H1 (cell line): ENCODE measurements around the gene TRIM43. TPM values are rescaled to one million over a fixed set of nuclear protein-coding genes. Genes with fewer than 3 reads are reported as not detected.

Experiments
- EGR1 ChIP-seq: IDR thresholded peaks from 2 replicates; pipeline ENCODE4 v1.6.1; 2011; ENCODE audit warnings: low read depth, low read length, borderline replicate concordance
- HDAC2 ChIP-seq, 2 experiments: fragments of 300-600 bp in 1 of 2; sonication (generic) in 1 of 2; IDR thresholded peaks; 2 replicates each; pipeline ENCODE4 v1.6.1; 2011 to 2012; ENCODE audit warnings: low read depth in 2 of 2, low read length in 2 of 2, mild to moderate bottlenecking in 2 of 2, moderate library complexity in 2 of 2, borderline replicate concordance in 1 of 2, inconsistent platforms in 1 of 2
- PHF8 ChIP-seq: fragments of 200-600 bp; sonication (generic); conservative IDR thresholded peaks from 2 replicates; pipeline ENCODE4 v1.7.1; 2012; ENCODE audit warnings: low read depth, mild to moderate bottlenecking, inconsistent platforms, low read length, moderate library complexity
- POLR2A ChIP-seq, 2 experiments: IDR thresholded peaks; 1 replicate in 1 of 2; 2 replicates in 1 of 2; pipeline ENCODE4 v1.6.1; 2011; ENCODE audit warnings: low read depth in 2 of 2, low read length in 2 of 2, mild to moderate bottlenecking in 2 of 2; ENCODE audit errors: control extremely low read depth in 1 of 2
- RBBP5 ChIP-seq: IDR thresholded peaks from 2 replicates; pipeline ENCODE4 v1.7.1; 2012; ENCODE audit warnings: low read depth, mild to moderate bottlenecking, inconsistent platforms, low read length, moderate library complexity, borderline replicate concordance
- SIRT6 ChIP-seq: IDR thresholded peaks from one replicate; pipeline ENCODE4 v1.7.1; 2012; ENCODE audit warnings: low read length, inconsistent platforms
- SRF ChIP-seq: IDR thresholded peaks from 2 replicates; pipeline ENCODE4 v1.6.1; 2011; ENCODE audit warnings: mild to moderate bottlenecking, low read depth, low read length, moderate library complexity
- polyA plus RNA-seq, 7 experiments: library from polyadenylated mRNA; depleted of rRNA in 3 of 7; stranded (reverse) in 5 of 7; unstranded in 2 of 7; fragments of >200 nt in 5 of 7; fragments of 200-250 nt in 2 of 7; gene quantifications; 1 replicate in 5 of 7; 2 replicates in 1 of 7; 4 replicates in 1 of 7; pipeline versions ENCODE4 v1.2.1 to v1.2.3, GENCODE V29; 2011 to 2013; ENCODE audit warnings: missing spikeins in 2 of 7, mixed read lengths in 2 of 7
- total RNA-seq: library from RNA; stranded (reverse); fragmentation: NEBNext Ultra II Directional; extraction: Animal tissue kit (Norgen Biotek cat#: 25700); gene quantifications from 2 replicates; pipeline ENCODE4 v1.2.1, GENCODE V29; 2021

TRIM43 gene
- total and polyA plus RNA-seq, 2 of the 8 experiments (the other 6 are each of a cell fraction or from before 2014, with no cell fraction given), result not detected

DNA sequence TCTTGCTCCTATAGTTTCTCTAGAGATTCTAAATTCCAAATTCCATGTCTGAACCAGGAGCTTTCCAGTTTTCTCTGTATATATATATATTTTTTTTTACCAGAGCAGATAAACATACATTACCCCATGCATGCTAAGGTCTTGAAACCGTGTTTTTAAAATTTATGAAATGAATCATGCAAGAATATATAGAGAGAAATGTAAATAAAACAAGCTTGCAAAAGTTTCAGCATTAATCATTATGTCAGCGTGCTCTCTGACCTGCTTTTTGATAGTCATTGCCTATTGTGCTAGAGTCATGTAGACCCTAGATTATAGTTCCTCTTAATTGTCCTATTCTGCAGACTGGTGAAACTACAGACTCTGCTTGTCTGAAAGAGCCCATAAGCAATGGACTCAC, 22.6 kb upstream of the TRIM43 start (continued):
- TF ChIP-seq SIRT6 (no peak), POLR2A (IDR thresholded peaks at IDR 0.05; ENCODE audit: control extremely low read depth in 1 of 2, low read depth in 2 of 2, low read length in 2 of 2) (no peak), EGR1 (no peak), HDAC2 (IDR thresholded peaks at IDR 0.05; ENCODE audit: borderline replicate concordance in 1 of 2, low read depth in 2 of 2, low read length in 2 of 2) (no peak), PHF8 (no peak), RBBP5 (no peak), SRF (no peak)
